Endothelial cell of umbilical vein (primary cell): ENCODE data around the gene ZNF414. TPM values are rescaled to one million over a fixed set of nuclear protein-coding genes. Genes with fewer than 3 reads are reported as not detected.

Experiments
- BruUV-seq: library from RNA; stranded (reverse); fragments of 400-500 nt; replicated peaks from 2 replicates; lab custom pipeline; 2021; lab: Mats Ljungman, UMichigan
- CTCF ChIA-PET: fragments of 300-600, 350-600 bp; sonication (Branson Sonifier 250); formaldehyde crosslinking; loops from one replicate; lab custom pipeline; 2021; ENCODE audit warnings: antibody characterized with exemption, inconsistent platforms; lab: Charles Lee
- POLR2A ChIA-PET: fragments of 300-600, 350-600 bp; sonication (Branson Sonifier 250); formaldehyde crosslinking; loops from one replicate; lab custom pipeline; 2021; ENCODE audit warnings: antibody characterized with exemption, inconsistent platforms; lab: Charles Lee
- DNase-seq: peaks from one replicate; pipeline ENCODE4 v3.0.0-alpha.2; 2011; ENCODE audit warnings: low read depth, low spot score
- FAIRE-seq: peaks from 2 replicates; lab custom pipeline; 2011; peaks lifted over from hg19 to GRCh38; lab: Jason Lieb, UNC
- H2AFZ ChIP-seq: 2 replicates; pipeline ENCODE4 v1.6.0; 2012; ENCODE audit warnings: low read depth, low read length, control low read depth, inconsistent platforms
- H3K27ac ChIP-seq: 2 replicates; pipeline ENCODE4 v1.5.1; 2011; ENCODE audit warnings: low read depth, mild to moderate bottlenecking, control low read depth, low read length, moderate library complexity; ENCODE audit not compliant: insufficient read depth
- H3K27me3 ChIP-seq, 2 experiments: 2 replicates each; pipeline versions ENCODE4 v1.6.0 to v1.6.1; 2011; ENCODE audit warnings: low read length in 2 of 2, mixed read lengths in 1 of 2; ENCODE audit not compliant: control insufficient read depth in 2 of 2, insufficient read depth in 2 of 2
- H3K36me3 ChIP-seq, 2 experiments: 2 replicates in 1 of 2; 3 replicates in 1 of 2; pipeline ENCODE4 v1.5.1; 2011; ENCODE audit warnings: low read length in 2 of 2, mild to moderate bottlenecking in 1 of 2, moderate library complexity in 1 of 2; ENCODE audit not compliant: control insufficient read depth in 2 of 2, insufficient read depth in 2 of 2; ENCODE audit errors: extremely low read depth in 1 of 2
- H3K4me1 ChIP-seq: 3 replicates; pipeline ENCODE4 v1.5.1; 2011; ENCODE audit warnings: mild to moderate bottlenecking, low read length; ENCODE audit not compliant: control insufficient read depth, insufficient read depth; ENCODE audit errors: extremely low read depth
- H3K4me2 ChIP-seq: 2 replicates; pipeline ENCODE4 v1.6.1; 2011; ENCODE audit warnings: low read length, control low read depth, mixed read lengths; ENCODE audit not compliant: insufficient read depth
- H3K4me3 ChIP-seq, 3 experiments: fragments of 200-600 bp in 1 of 3; sonication (generic), shearing (Covaris generic) in 1 of 3; replicated peaks in 1 of 3; 2 replicates each; pipeline ENCODE4 v1.5.1; 2011 to 2016; ENCODE audit warnings: control low read depth in 3 of 3, low read length in 3 of 3, mild to moderate bottlenecking in 2 of 3, inconsistent platforms in 1 of 3, low read depth in 1 of 3, moderate library complexity in 1 of 3; ENCODE audit not compliant: insufficient read depth in 1 of 3
- H3K79me2 ChIP-seq: 2 replicates; pipeline ENCODE4 v1.6.0; 2012; ENCODE audit warnings: low read length, inconsistent platforms; ENCODE audit not compliant: control insufficient read depth, insufficient read depth
- H3K9ac ChIP-seq: replicated peaks from 2 replicates; pipeline ENCODE3; 2011; ENCODE audit warnings: low read length, control low read depth; ENCODE audit not compliant: insufficient read depth; ENCODE audit errors: extremely low read depth
- H3K9me1 ChIP-seq: replicated peaks from 3 replicates; pipeline ENCODE4 v1.6.0; 2011; ENCODE audit warnings: mild to moderate bottlenecking, low read length; ENCODE audit not compliant: control insufficient read depth, insufficient read depth; ENCODE audit errors: extremely low read depth
- H3K9me3 ChIP-seq: replicated peaks from 2 replicates; pipeline ENCODE4 v1.5.1; 2012; ENCODE audit warnings: low read length, inconsistent platforms; ENCODE audit not compliant: control insufficient read depth, insufficient read depth
- H4K20me1 ChIP-seq: replicated peaks from 2 replicates; pipeline ENCODE3; 2011; ENCODE audit warnings: mild to moderate bottlenecking, low read length; ENCODE audit not compliant: control insufficient read depth, insufficient read depth; ENCODE audit errors: extremely low read depth
- CTCF ChIP-seq, 2 donors: IDR thresholded peaks; 1 replicate in 1 of 2; 2 replicates in 1 of 2; pipeline ENCODE4 v1.5.1; 2011; ENCODE audit warnings: low read length in 2 of 2, mild to moderate bottlenecking in 2 of 2, moderate library complexity in 2 of 2, control low read depth in 1 of 2, inconsistent platforms in 1 of 2, low read depth in 1 of 2; ENCODE audit not compliant: insufficient read depth in 1 of 2; ENCODE audit errors: extremely low read depth in 1 of 2
- EZH2 ChIP-seq: IDR thresholded peaks from 2 replicates; pipeline ENCODE4 v1.6.1; 2012; ENCODE audit warnings: borderline replicate concordance, low read depth, mild to moderate bottlenecking, moderate library complexity, low read length, inconsistent platforms; ENCODE audit not compliant: severe bottlenecking
- FOS ChIP-seq: IDR thresholded peaks from 2 replicates; pipeline ENCODE4 v1.6.1; 2011; ENCODE audit warnings: mild to moderate bottlenecking, low read length, moderate library complexity, borderline replicate concordance; ENCODE audit not compliant: insufficient read depth
- GATA2 ChIP-seq: IDR thresholded peaks from 2 replicates; pipeline ENCODE4 v1.7.0; 2011; ENCODE audit warnings: low read depth, mild to moderate bottlenecking, moderate library complexity, mixed read lengths, low read length; ENCODE audit not compliant: insufficient read length, insufficient read depth
- JUN ChIP-seq: IDR thresholded peaks from 2 replicates; pipeline ENCODE4 v1.6.1; 2011; ENCODE audit warnings: borderline replicate concordance, low read depth; ENCODE audit not compliant: insufficient read length, insufficient read depth
- MAX ChIP-seq: IDR thresholded peaks from 2 replicates; pipeline ENCODE4 v1.6.1; 2011; ENCODE audit not compliant: insufficient read depth, insufficient read length
- MYC ChIP-seq: IDR thresholded peaks from one replicate; pipeline ENCODE4 v1.6.1; 2011; ENCODE audit warnings: mild to moderate bottlenecking, low read depth, low read length
- POLR2A ChIP-seq: IDR thresholded peaks from 2 replicates; pipeline ENCODE4 v1.6.1; 2012; ENCODE audit warnings: low read depth, mild to moderate bottlenecking, control low read depth, low read length
- POLR2AphosphoS5 ChIP-seq: IDR thresholded peaks from 2 replicates; pipeline ENCODE4 v1.6.1; 2012; ENCODE audit warnings: low read depth, mild to moderate bottlenecking, control low read depth, low read length, moderate library complexity; ENCODE audit not compliant: insufficient read depth
- dilution Hi-C: fragments of 300-500 bp; cut with MboI; formaldehyde crosslinking; loops from one replicate; pipeline ENCODE4 v1.15.0; 2019; ENCODE audit warnings: low sequenced_read_pairs; ENCODE audit not compliant: extremely low pct_ligation_motif_present
- intact Hi-C: fragments of 100-400 bp; cut with micrococcal nuclease; formaldehyde crosslinking; loops from one replicate; pipeline ENCODE4 v1.10.0; 2022
- polyA plus RNA-seq, 4 experiments: library from polyadenylated mRNA; depleted of rRNA in 3 of 4; stranded (reverse) in 3 of 4; unstranded in 1 of 4; fragments of >200 nt; gene quantifications; 2 replicates each; pipeline versions ENCODE4 v1.2.1 to v1.2.3, GENCODE V29; 2011 to 2012; ENCODE audit warnings: missing spikeins in 1 of 4
- total RNA-seq: library from RNA; stranded (reverse); gene quantifications from 2 replicates; pipeline ENCODE4 v1.2.3, GENCODE V29; 2021

The ZNF414 gene
- total and polyA plus RNA-seq, 2 donors (not counting 3 experiments of a cell fraction or from before 2014, with no cell fraction given) = 11.6 to 20.6 TPM

- no peak for TF ChIP-seq GATA2
- no peak for TF ChIP-seq MYC
- TF ChIP-seq FOS = no peak
- no peak for TF ChIP-seq POLR2AphosphoS5
- TF ChIP-seq POLR2A = no peak
- no peak for TF ChIP-seq JUN
- no peak for TF ChIP-seq EZH2
- TF ChIP-seq CTCF (IDR thresholded peaks at IDR 0.05; ENCODE audit: extremely low read depth in 1 of 2, insufficient read depth in 1 of 2, low read depth in 1 of 2, low read length in 2 of 2) = no peak
- no peak for TF ChIP-seq MAX
- Histone ChIP-seq H2AFZ (peak overlapping the region; percentile 24), H3K4me2 (no peak overlapping the region), H3K9ac (no peak overlapping the region), H3K36me3 (no peaks in the 10 kb centered on the region), H3K27ac (no peak overlapping the region), H3K4me1 (no peaks in the 10 kb centered on the region), H4K20me1 (no peaks in the 10 kb centered on the region), H3K79me2 (no peaks in the 10 kb centered on the region), H3K4me3 (no peak overlapping the region), H3K9me1 (no peaks in the 10 kb centered on the region), H3K9me3 (no peaks in the 10 kb centered on the region), H3K27me3 (no peaks in the 10 kb centered on the region)
- CTCF ChIA-PET = no interaction called here
- FAIRE-seq = no peak
- POLR2A ChIA-PET = no interaction called here
- BruUV-seq = no TSS peak
- no peak for DNase-seq
- intact Hi-C loops = no loop called here
- dilution Hi-C loops = no loop called here
Observed at GRCh38 chr19:8552810-8553209, 38.8 kb upstream of the ZNF414 start.
